ENCODE data around the gene DLGAP1.

- TF ChIP-seq POLR2A (IDR thresholded peaks at IDR 0.05) = no peak
- no peak for TF ChIP-seq CTCF (IDR thresholded peaks at IDR 0.05)
- no peak for TF ChIP-seq EP300 (IDR thresholded peaks at IDR 0.05)
- TF ChIP-seq POLR2AphosphoS5 (IDR thresholded peaks at IDR 0.05) = no peak
Measured at GRCh38 chr18:3821524-3821923, 633.6 kb downstream of the DLGAP1 start.

Data from gastroesophageal sphincter (tissue), 3 donors.